ENCODE measurements around the gene PRKAR2A.

PRKAR2A gene

GRCh38 chr3:48847504-48848423 is at the start of gene PRKAR2A:
Gene PRKAR2A, minus strand, starts transcription at chr3:48847874. Its CDS starts 278 bp downstream, at chr3:48847596.
- no peak for FAIRE-seq
- no peak for TF ChIP-seq CTCF (IDR thresholded peaks at IDR 0.05; ENCODE audit: insufficient read depth, missing control alignments)

GRCh38 chr3:48896936-48897335 is 49.3 kb upstream of the PRKAR2A start:
- DNase-seq (ENCODE audit: insufficient read length, low spot score): no peak
- TF ChIP-seq CTCF (IDR thresholded peaks at IDR 0.05; ENCODE audit: insufficient read depth, missing control alignments): no peak
- FAIRE-seq: no peak

More at GRCh38 chr3:48847504-48848423, at the start of gene PRKAR2A:
- peak; percentile 91 for DNase-seq (ENCODE audit: insufficient read length, low spot score)

GRCh38 chr3:48894516-48894915 is 46.8 kb upstream of the PRKAR2A start:
- no peak for DNase-seq (ENCODE audit: insufficient read length, low spot score)
- no peak for FAIRE-seq
- no peak for TF ChIP-seq CTCF (IDR thresholded peaks at IDR 0.05; ENCODE audit: insufficient read depth, missing control alignments)

- no peak for FAIRE-seq
- TF ChIP-seq CTCF (IDR thresholded peaks at IDR 0.05; ENCODE audit: insufficient read depth, missing control alignments): no peak
- no peak for DNase-seq (ENCODE audit: insufficient read length, low spot score)
Measured at GRCh38 chr3:48891606-48892005, 43.9 kb upstream of the PRKAR2A start.

GRCh38 chr3:48885753-48886152 is 38.1 kb upstream of the PRKAR2A start:
- DNase-seq (ENCODE audit: insufficient read length, low spot score) (no peak), FAIRE-seq (no peak)
- TF ChIP-seq CTCF (IDR thresholded peaks at IDR 0.05; ENCODE audit: insufficient read depth, missing control alignments): no peak

GRCh38 chr3:48881652-48882114 is 34.0 kb upstream of the PRKAR2A start:
- no peak for TF ChIP-seq CTCF (IDR thresholded peaks at IDR 0.05; ENCODE audit: insufficient read depth, missing control alignments)
- FAIRE-seq: no peak

GRCh38 chr3:48881006-48881405 is 33.3 kb upstream of the PRKAR2A start:
- FAIRE-seq (no peak), DNase-seq (ENCODE audit: insufficient read length, low spot score) (no peak)
- no peak for TF ChIP-seq CTCF (IDR thresholded peaks at IDR 0.05; ENCODE audit: insufficient read depth, missing control alignments)

More at GRCh38 chr3:48881652-48882114, 34.0 kb upstream of the PRKAR2A start:
- no peak for DNase-seq (ENCODE audit: insufficient read length, low spot score)

Data from D721Med (cell line).